ENCODE data around the gene ZFP57.

Gene ZFP57

GRCh38 chr6:29656798-29657197 is 24.2 kb downstream of the ZFP57 start, which contains the start of gene MOG:
TSS of gene MOG (plus strand) at chr6:29657092. CDS start at chr6:29657210, 118 bp downstream.
- in situ Hi-C loops (cut with HindIII; ENCODE audit: low sequenced_read_pairs), result no loop called here
- TF ChIP-seq, protein P1, sequence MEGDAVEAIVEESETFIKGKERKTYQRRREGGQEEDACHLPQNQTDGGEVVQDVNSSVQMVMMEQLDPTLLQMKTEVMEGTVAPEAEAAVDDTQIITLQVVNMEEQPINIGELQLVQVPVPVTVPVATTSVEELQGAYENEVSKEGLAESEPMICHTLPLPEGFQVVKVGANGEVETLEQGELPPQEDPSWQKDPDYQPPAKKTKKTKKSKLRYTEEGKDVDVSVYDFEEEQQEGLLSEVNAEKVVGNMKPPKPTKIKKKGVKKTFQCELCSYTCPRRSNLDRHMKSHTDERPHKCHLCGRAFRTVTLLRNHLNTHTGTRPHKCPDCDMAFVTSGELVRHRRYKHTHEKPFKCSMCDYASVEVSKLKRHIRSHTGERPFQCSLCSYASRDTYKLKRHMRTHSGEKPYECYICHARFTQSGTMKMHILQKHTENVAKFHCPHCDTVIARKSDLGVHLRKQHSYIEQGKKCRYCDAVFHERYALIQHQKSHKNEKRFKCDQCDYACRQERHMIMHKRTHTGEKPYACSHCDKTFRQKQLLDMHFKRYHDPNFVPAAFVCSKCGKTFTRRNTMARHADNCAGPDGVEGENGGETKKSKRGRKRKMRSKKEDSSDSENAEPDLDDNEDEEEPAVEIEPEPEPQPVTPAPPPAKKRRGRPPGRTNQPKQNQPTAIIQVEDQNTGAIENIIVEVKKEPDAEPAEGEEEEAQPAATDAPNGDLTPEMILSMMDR (IDR thresholded peaks at IDR 0.05; ENCODE audit: low read depth, low read length, missing control alignments), result no peak
- no peak for DNase-seq (ENCODE audit: low read depth)
- no peak within 1 kb of the TSS for H3K4me3 ChIP-seq (ENCODE audit: low read depth, low read length)

GRCh38 chr6:29656157-29656556 is 24.8 kb downstream of the ZFP57 start:
- TF ChIP-seq, protein P1 (IDR thresholded peaks at IDR 0.05; ENCODE audit: low read depth, low read length, missing control alignments), result no peak
- no peak overlapping the region for H3K4me3 ChIP-seq (ENCODE audit: low read depth, low read length)
- no peak for DNase-seq (ENCODE audit: low read depth)
- in situ Hi-C loops (cut with HindIII; ENCODE audit: low sequenced_read_pairs), result no loop called here

- no peak overlapping the region for H3K4me3 ChIP-seq (ENCODE audit: low read depth, low read length)
- TF ChIP-seq, protein P1 (IDR thresholded peaks at IDR 0.05; ENCODE audit: low read depth, low read length, missing control alignments), result no peak
- in situ Hi-C loops (cut with HindIII; ENCODE audit: low sequenced_read_pairs), result no loop called here
- no peak for DNase-seq (ENCODE audit: low read depth)
Observed at GRCh38 chr6:29655658-29656057, 25.3 kb downstream of the ZFP57 start.

- in situ Hi-C loops (cut with HindIII; ENCODE audit: low sequenced_read_pairs), result no loop called here
- no peak overlapping the region for H3K4me3 ChIP-seq (ENCODE audit: low read depth, low read length)
- DNase-seq (ENCODE audit: low read depth), result peak; percentile 75
- TF ChIP-seq, protein P1 (IDR thresholded peaks at IDR 0.05; ENCODE audit: low read depth, low read length, missing control alignments), result peak; percentile 76
Observed at GRCh38 chr6:29653452-29654038, 27.4 kb downstream of the ZFP57 start.

DNA sequence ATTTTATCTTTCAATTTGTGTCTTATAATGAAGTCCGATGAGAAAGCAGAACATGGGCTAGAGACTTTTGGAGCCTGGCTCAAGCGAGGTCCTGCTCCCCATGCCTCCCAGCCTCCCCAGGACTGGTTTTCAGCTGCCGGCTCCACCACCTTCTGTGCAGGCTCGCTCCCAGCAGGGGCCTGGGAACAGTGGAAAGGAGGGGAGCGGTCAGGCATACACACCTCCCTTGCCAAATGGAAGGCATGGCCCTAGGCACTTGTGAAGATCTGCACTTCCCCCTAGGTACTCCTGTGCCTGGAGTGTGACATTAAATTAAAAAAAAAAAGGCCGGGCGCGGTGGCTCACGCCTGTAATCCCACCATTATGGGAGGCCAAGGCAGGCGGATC is 28.8 kb downstream of the ZFP57 start:
- TF ChIP-seq, protein P1 (IDR thresholded peaks at IDR 0.05; ENCODE audit: low read depth, low read length, missing control alignments), result no peak
- in situ Hi-C loops (cut with HindIII; ENCODE audit: low sequenced_read_pairs), result no loop called here

DNA sequence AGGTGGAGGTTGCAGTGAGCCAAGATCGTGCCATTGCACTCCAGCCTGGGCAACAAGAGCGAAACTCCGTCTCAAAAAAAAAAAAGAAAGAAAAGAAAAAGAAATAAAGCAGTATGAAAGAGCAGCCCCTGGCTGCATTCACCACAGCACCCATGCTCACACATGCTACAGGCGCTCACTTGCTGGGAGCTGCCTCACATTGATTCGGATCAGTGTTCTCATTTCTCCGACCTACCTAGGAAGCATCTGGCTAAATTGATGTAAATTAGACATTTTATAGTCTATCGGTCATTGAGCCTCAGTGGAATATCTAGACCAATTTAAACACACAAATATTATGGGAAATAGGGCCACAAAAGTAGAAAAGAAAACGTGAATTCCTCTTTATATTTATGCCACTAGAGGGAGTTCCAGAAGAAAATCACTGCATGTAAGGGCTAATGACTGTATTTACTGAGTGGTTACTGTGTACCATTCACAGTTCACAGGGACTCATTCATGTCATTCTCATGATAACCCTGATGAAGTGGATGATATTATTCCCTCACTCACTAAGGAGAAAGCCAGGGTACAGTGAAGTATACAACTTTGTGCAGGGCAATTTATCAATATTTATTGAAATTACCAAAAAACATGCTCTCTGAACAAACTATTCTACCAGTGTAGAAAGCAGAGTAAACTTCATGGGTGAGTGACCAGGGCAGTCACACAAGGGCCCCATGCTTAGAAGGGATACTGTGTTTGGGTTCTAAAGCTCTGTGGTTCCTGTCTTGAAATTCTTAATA is 29.3 kb downstream of the ZFP57 start:
- no peak for DNase-seq (ENCODE audit: low read depth)
- TF ChIP-seq, protein P1 (IDR thresholded peaks at IDR 0.05; ENCODE audit: low read depth, low read length, missing control alignments), result peak; percentile 52
- in situ Hi-C loops (cut with HindIII; ENCODE audit: low sequenced_read_pairs), result no loop called here
- H3K4me3 ChIP-seq (ENCODE audit: low read depth, low read length), result no peak overlapping the region

More for the DNA sequence above, 28.8 kb downstream of the ZFP57 start:
- no peak overlapping the region for H3K4me3 ChIP-seq (ENCODE audit: low read depth, low read length)
- DNase-seq (ENCODE audit: low read depth), result no peak

Measured in astrocyte of the cerebellum (primary cell).